CD4-positive, alpha-beta T cell (primary cell): ENCODE data around the gene RECQL5. TPM values are rescaled to one million over a fixed set of nuclear protein-coding genes. Genes with fewer than 3 reads are reported as not detected.

ENCODE experiments used
- ATAC-seq: fragments of 200-7000 bp; cut with Tn5 transposase; one replicate; pipeline ENCODE4 v1.10.0; 2022; ENCODE audit warnings: mild to moderate bottlenecking; ENCODE audit not compliant: poor library complexity
- CTCF ChIA-PET: fragments of 350-600 bp; sonication (Branson Sonifier 250); formaldehyde crosslinking; loops from one replicate; lab custom pipeline; 2021; ENCODE audit warnings: antibody characterized with exemption, inconsistent platforms; lab: Charles Lee
- POLR2A ChIA-PET: fragments of 350-600 bp; sonication (Branson Sonifier 250); formaldehyde crosslinking; loops from one replicate; lab custom pipeline; 2021; ENCODE audit warnings: antibody characterized with exemption, inconsistent platforms; lab: Charles Lee
- DNase-seq, 14 experiments: peaks; one replicate each; pipeline ENCODE4 v3.0.0-alpha.2; 2013 to 2020; ENCODE audit warnings: mixed read lengths in 2 of 14
- H3K27ac ChIP-seq, 2 donors: one replicate each; pipeline versions ENCODE4 v1.5.1 to v1.7.0; 2013; ENCODE audit warnings: low read length in 2 of 2, low read depth in 1 of 2, mild to moderate bottlenecking in 1 of 2
- H3K27me3 ChIP-seq, 2 experiments: 1 replicate in 1 of 2; 2 replicates in 1 of 2; pipeline versions ENCODE4 v1.6.1 to v1.7.0; 2013; ENCODE audit warnings: low read length in 2 of 2, control low read depth in 1 of 2, mild to moderate bottlenecking in 1 of 2, moderate library complexity in 1 of 2; ENCODE audit not compliant: insufficient read depth in 2 of 2, control insufficient read depth in 1 of 2
- H3K36me3 ChIP-seq: one replicate; pipeline ENCODE4 v1.6.1; 2013; ENCODE audit warnings: low read length, control low read depth; ENCODE audit not compliant: insufficient read depth
- H3K4me1 ChIP-seq: one replicate; pipeline ENCODE4 v1.6.1; 2013; ENCODE audit warnings: low read length, control low read depth; ENCODE audit not compliant: insufficient read depth
- H3K4me3 ChIP-seq: one replicate; pipeline ENCODE4 v1.5.1; 2013; ENCODE audit warnings: mild to moderate bottlenecking, low read length, moderate library complexity
- H3K9me3 ChIP-seq, 2 experiments: 1 replicate in 1 of 2; 2 replicates in 1 of 2; pipeline versions ENCODE4 v1.6.1 to v1.7.0; 2013; ENCODE audit warnings: low read length in 2 of 2, mild to moderate bottlenecking in 2 of 2, control low read depth in 1 of 2, moderate library complexity in 1 of 2; ENCODE audit not compliant: control insufficient read depth in 1 of 2, insufficient read depth in 1 of 2
- H3K27ac Mint-ChIP-seq: one replicate; pipeline ENCODE4 v1.8.0; 2020; ENCODE audit warnings: mixed read lengths
- H3K27me3 Mint-ChIP-seq: one replicate; pipeline ENCODE4 v1.8.0; 2021; ENCODE audit warnings: mixed read lengths
- H3K36me3 Mint-ChIP-seq: one replicate; pipeline ENCODE4 v1.8.0; 2021; ENCODE audit warnings: low read depth, mixed read lengths
- H3K4me1 Mint-ChIP-seq: one replicate; pipeline ENCODE4 v1.8.0; 2021; ENCODE audit warnings: low read depth, mixed read lengths
- H3K4me3 Mint-ChIP-seq: one replicate; pipeline ENCODE4 v1.8.0; 2020; ENCODE audit warnings: mild to moderate bottlenecking, mixed read lengths
- H3K9me3 Mint-ChIP-seq: one replicate; pipeline ENCODE4 v1.8.0; 2020; ENCODE audit warnings: mixed read lengths
- intact Hi-C, 2 experiments: fragments of 100-400 bp; cut with DNase I in 1 of 2; cut with micrococcal nuclease in 1 of 2; formaldehyde crosslinking; loops; one replicate each; pipeline versions ENCODE4 v1.15.1 to v1.9.0; 2023 to 2025; cut with DNase I, micrococcal nuclease
- total RNA-seq, 174 experiments: library from RNA in 2 of 174; stranded (reverse) in 2 of 174; gene quantifications; one replicate each; pipeline ENCODE4 v1.2.3 and lab custom pipeline; 2021 to 2026
- TF ChIP-seq, protein P1 (sequence below): fragments of 200-600 bp; IDR thresholded peaks from one replicate; pipeline ENCODE4 v1.8.0; 2022; ENCODE audit warnings: antibody characterized with exemption, mild to moderate bottlenecking

Gene RECQL5
- total RNA-seq, 2 experiments from 2014 or later = 16.4 to 17.7 TPM

DNA sequence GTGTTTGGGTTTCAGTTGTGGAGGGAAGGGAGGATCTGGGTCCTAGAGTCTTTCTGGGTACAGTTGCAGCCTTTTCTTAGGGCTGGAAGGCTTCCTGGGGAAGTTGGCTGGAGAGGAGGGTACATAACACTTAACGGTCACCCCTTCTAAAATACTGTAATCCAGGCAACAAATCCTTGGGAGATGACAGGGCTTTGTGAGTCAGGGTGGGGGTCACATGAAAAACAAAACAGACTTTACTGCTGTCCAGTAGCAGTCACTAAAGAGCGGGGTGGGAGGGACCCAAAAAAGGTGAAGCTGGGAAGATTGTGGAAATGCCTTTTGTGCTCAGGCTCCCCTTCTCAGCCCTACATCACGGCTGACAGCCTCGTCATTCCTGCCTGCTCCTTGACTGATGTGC, 6.5 kb upstream of the RECQL5 start:
- Histone ChIP-seq H3K4me1 (peaks cover 6% of the 10 kb centered on the region), H3K27ac (no peak overlapping the region), H3K9me3 (no peaks in the 10 kb centered on the region), H3K4me3 (no peak overlapping the region), H3K27me3 (no peaks in the 10 kb centered on the region), H3K36me3 (peaks cover 78% of the 10 kb centered on the region)
- TF ChIP-seq, protein P1, sequence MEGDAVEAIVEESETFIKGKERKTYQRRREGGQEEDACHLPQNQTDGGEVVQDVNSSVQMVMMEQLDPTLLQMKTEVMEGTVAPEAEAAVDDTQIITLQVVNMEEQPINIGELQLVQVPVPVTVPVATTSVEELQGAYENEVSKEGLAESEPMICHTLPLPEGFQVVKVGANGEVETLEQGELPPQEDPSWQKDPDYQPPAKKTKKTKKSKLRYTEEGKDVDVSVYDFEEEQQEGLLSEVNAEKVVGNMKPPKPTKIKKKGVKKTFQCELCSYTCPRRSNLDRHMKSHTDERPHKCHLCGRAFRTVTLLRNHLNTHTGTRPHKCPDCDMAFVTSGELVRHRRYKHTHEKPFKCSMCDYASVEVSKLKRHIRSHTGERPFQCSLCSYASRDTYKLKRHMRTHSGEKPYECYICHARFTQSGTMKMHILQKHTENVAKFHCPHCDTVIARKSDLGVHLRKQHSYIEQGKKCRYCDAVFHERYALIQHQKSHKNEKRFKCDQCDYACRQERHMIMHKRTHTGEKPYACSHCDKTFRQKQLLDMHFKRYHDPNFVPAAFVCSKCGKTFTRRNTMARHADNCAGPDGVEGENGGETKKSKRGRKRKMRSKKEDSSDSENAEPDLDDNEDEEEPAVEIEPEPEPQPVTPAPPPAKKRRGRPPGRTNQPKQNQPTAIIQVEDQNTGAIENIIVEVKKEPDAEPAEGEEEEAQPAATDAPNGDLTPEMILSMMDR = no peak
- DNase-seq (no peak), ATAC-seq (no peak)
- Mint-ChIP-seq H3K9me3 (no peaks in the 10 kb centered on the region), H3K36me3 (peaks cover 69% of the 10 kb centered on the region), H3K4me1 (peaks cover 24% of the 10 kb centered on the region), H3K4me3 (no peak overlapping the region), H3K27me3 (no peaks in the 10 kb centered on the region), H3K27ac (no peak overlapping the region)
- intact Hi-C loops = no loop called here
- POLR2A ChIA-PET = no interaction called here
- CTCF ChIA-PET = no interaction called here

DNA sequence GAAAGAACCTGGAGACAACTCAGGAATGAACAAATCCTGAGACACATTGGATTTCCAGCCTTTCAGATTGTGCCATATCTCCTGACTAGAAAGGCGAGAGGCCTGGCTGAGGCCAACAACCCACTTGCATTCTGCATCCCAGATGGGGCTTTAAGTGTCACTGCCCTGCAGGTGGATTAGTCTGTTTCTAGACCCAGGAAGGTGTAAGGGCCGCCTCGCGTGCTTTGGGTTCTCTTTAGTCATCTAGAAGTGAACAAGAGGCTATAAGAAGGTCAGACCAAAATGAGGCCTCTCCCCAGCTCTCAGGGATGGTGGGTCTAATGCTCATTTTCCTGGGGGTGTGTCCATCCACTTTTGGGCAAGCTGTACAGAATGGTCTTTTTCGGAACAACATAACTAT, 5.1 kb upstream of the RECQL5 start:
- intact Hi-C loops = no loop called here
- Mint-ChIP-seq H3K9me3 (no peaks in the 10 kb centered on the region), H3K27ac (no peak overlapping the region), H3K36me3 (peaks cover 60% of the 10 kb centered on the region), H3K4me1 (peaks cover 29% of the 10 kb centered on the region), H3K27me3 (no peaks in the 10 kb centered on the region), H3K4me3 (no peak overlapping the region)
- DNase-seq (no peak), ATAC-seq (no peak)
- Histone ChIP-seq H3K27ac (no peak overlapping the region), H3K27me3 (no peaks in the 10 kb centered on the region), H3K36me3 (peaks cover 72% of the 10 kb centered on the region), H3K4me1 (peaks cover 17% of the 10 kb centered on the region), H3K4me3 (no peak overlapping the region), H3K9me3 (no peaks in the 10 kb centered on the region)
- ChIA-PET CTCF (interaction anchor here (1.0 to 2.3 kb wide), 2 partner anchors 9 to 76 kb away, joined by 3 to 7 read pairs; no protein-coding TSS in a partner anchor), POLR2A (interaction anchor here (0.8 kb wide), 1 partner anchor 82 kb away, joined by 3 read pairs; no protein-coding TSS in a partner anchor)
- TF ChIP-seq, protein P1 = no peak

- TF ChIP-seq, protein P1 = no peak
- ChIA-PET CTCF (interaction anchor here (1.0 to 2.3 kb wide), 2 partner anchors 10 to 77 kb away, joined by 3 to 7 read pairs; no protein-coding TSS in a partner anchor), POLR2A (interaction anchor here (0.6 kb wide), 1 partner anchor 38 kb away, joined by 3 read pairs; no protein-coding TSS in a partner anchor)
- ATAC-seq = no peak
- Mint-ChIP-seq H3K4me3 (peak overlapping the region; percentile 59), H3K27me3 (no peaks in the 10 kb centered on the region), H3K9me3 (no peaks in the 10 kb centered on the region), H3K4me1 (peaks cover 28% of the 10 kb centered on the region), H3K27ac (peak overlapping the region; percentile 22), H3K36me3 (peaks cover 51% of the 10 kb centered on the region)
- Histone ChIP-seq H3K27ac (no peak overlapping the region), H3K4me1 (peaks cover 27% of the 10 kb centered on the region), H3K27me3 (no peaks in the 10 kb centered on the region), H3K36me3 (peaks cover 62% of the 10 kb centered on the region), H3K9me3 (no peaks in the 10 kb centered on the region), H3K4me3 (no peak overlapping the region)
- intact Hi-C loops = no loop called here
- no peak for DNase-seq
These were observed 3.9 kb upstream of the RECQL5 start for GRCh38 chr17:75670868-75671267.
